ENCODE measurements around the gene ACOT2. TPM values are rescaled to one million over a fixed set of nuclear protein-coding genes. Genes with fewer than 3 reads are reported as not detected.

Gene ACOT2
- total and polyA plus RNA-seq, 10 of the 15 experiments (the other 5 are each of a cell fraction or from before 2014, with no cell fraction given) = 9.6 to 41.9 (median 22.8) TPM

DNA sequence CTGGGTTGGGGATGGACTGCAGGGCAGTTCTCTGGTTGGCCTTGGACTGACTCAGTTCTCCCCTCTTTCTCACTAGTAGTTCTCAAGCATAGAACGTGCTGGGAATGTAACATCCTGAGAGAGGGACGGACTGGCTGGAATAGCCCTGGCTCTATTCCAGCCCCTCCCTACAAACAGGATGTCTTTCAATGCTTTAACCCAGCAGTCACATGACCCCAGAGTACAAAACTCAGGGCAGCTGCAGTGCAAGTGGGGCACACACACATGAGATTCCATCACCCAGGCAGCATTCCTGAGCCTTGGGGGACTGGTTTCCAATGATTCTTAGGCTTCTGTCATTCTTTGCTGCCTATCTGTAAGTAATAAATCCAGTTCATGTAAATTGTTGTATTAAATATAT, 41.7 kb downstream of the ACOT2 start:
- Histone ChIP-seq H3K9me3 (replicated peaks; ENCODE audit: control insufficient read depth, insufficient read depth, low read length) (no peaks in the 10 kb centered on the region; the same call in 2 of the 3 replicates), H3K4me3 (no peak overlapping the region), H3K36me3 (ENCODE audit: control insufficient read depth in 2 of 2, insufficient read depth in 2 of 2, low read length in 1 of 2) (no peaks in the 10 kb centered on the region), H4K20me1 (ENCODE audit: control insufficient read depth, insufficient read depth) (no peaks in the 10 kb centered on the region), H3K27me3 (replicated peaks in 1 of 2; ENCODE audit: control insufficient read depth in 2 of 2, insufficient read depth in 2 of 2, low read length in 1 of 2) (peaks cover 2 to 9% of the 10 kb centered on the region in 2 experiments; a peak in 2 of 4 replicates), H3K79me2 (ENCODE audit: control insufficient read depth, insufficient read depth, low read length) (no peaks in the 10 kb centered on the region), H3K27ac (ENCODE audit: control insufficient read depth, insufficient read depth) (no peak overlapping the region), H3K9ac (ENCODE audit: control insufficient read depth, insufficient read depth, low read length) (no peak overlapping the region), H2AFZ (ENCODE audit: control insufficient read depth, low read depth, low read length) (no peak overlapping the region), H3K4me1 (ENCODE audit: control insufficient read depth, insufficient read depth, low read length) (no peaks in the 10 kb centered on the region; the same call in 1 of the 2 replicates), H3K4me2 (ENCODE audit: control insufficient read depth, insufficient read depth) (no peak overlapping the region)
- BruUV-seq (replicated peaks) = no TSS peak
- SMC1A ChIA-PET (ENCODE audit: uncharacterized antibody, unreplicated experiment) = no interaction called here
- POLR2A ChIA-PET = no interaction called here
- FAIRE-seq (no peak), DNase-seq (ENCODE audit: low read depth, low spot score) (no peak), ATAC-seq (no peak)
- intact Hi-C loops (cut with micrococcal nuclease; ENCODE audit: unreplicated experiment) = no loop called here
- CTCF ChIA-PET = no interaction called here
- WGBS (ENCODE audit: insufficient coverage, insufficient replicate concordance, low lambda C conversion rate, missing lambda C conversion rate) = 65% methylated on average over 2 of the region's 2 CpGs
- in situ Hi-C loops (cut with MboI) = no loop called here
- TF ChIP-seq CBFB (IDR thresholded peaks at IDR 0.05; ENCODE audit: low read depth) (no peak), EP300 (IDR thresholded peaks at IDR 0.05; ENCODE audit: borderline replicate concordance in 1 of 2, control insufficient read depth in 1 of 2, low read depth in 2 of 2, low read length in 2 of 2) (no peak), POLR2A (IDR thresholded peaks at IDR 0.05; ENCODE audit: low read depth, low read length) (no peak), KAT2A (conservative IDR thresholded peaks at IDR 0.05; ENCODE audit: control insufficient read depth, low read depth, low read length) (no peak), SUZ12 (IDR thresholded peaks at IDR 0.05; ENCODE audit: unreplicated experiment) (no peak), EZH2 (IDR thresholded peaks at IDR 0.05; ENCODE audit: borderline replicate concordance, control insufficient read depth, low read depth, low read length) (no peak), STAT3 (IDR thresholded peaks at IDR 0.05; ENCODE audit: low read depth, low read length) (no peak), HDAC2 (IDR thresholded peaks at IDR 0.05) (no peak), JUND (IDR thresholded peaks at IDR 0.05; ENCODE audit: low read depth, low read length) (no peak), SMC3 (IDR thresholded peaks at IDR 0.05; ENCODE audit: borderline replicate concordance, low read length) (no peak), RELA (IDR thresholded peaks at IDR 0.05; ENCODE audit: borderline replicate concordance, partially characterized antibody) (no peak), SIX5 (IDR thresholded peaks at IDR 0.05; ENCODE audit: low read depth, low read length, severe bottlenecking) (no peak), POLR2AphosphoS2 (IDR thresholded peaks at IDR 0.05; ENCODE audit: low read depth, low read length) (no peak)
- TF ChIP-seq, protein P1, sequence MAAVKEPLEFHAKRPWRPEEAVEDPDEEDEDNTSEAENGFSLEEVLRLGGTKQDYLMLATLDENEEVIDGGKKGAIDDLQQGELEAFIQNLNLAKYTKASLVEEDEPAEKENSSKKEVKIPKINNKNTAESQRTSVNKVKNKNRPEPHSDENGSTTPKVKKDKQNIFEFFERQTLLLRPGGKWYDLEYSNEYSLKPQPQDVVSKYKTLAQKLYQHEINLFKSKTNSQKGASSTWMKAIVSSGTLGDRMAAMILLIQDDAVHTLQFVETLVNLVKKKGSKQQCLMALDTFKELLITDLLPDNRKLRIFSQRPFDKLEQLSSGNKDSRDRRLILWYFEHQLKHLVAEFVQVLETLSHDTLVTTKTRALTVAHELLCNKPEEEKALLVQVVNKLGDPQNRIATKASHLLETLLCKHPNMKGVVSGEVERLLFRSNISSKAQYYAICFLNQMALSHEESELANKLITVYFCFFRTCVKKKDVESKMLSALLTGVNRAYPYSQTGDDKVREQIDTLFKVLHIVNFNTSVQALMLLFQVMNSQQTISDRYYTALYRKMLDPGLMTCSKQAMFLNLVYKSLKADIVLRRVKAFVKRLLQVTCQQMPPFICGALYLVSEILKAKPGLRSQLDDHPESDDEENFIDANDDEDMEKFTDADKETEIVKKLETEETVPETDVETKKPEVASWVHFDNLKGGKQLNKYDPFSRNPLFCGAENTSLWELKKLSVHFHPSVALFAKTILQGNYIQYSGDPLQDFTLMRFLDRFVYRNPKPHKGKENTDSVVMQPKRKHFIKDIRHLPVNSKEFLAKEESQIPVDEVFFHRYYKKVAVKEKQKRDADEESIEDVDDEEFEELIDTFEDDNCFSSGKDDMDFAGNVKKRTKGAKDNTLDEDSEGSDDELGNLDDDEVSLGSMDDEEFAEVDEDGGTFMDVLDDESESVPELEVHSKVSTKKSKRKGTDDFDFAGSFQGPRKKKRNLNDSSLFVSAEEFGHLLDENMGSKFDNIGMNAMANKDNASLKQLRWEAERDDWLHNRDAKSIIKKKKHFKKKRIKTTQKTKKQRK (IDR thresholded peaks at IDR 0.05; ENCODE audit: low read depth, low read length) = no peak
- TF ChIP-seq, protein P2, sequence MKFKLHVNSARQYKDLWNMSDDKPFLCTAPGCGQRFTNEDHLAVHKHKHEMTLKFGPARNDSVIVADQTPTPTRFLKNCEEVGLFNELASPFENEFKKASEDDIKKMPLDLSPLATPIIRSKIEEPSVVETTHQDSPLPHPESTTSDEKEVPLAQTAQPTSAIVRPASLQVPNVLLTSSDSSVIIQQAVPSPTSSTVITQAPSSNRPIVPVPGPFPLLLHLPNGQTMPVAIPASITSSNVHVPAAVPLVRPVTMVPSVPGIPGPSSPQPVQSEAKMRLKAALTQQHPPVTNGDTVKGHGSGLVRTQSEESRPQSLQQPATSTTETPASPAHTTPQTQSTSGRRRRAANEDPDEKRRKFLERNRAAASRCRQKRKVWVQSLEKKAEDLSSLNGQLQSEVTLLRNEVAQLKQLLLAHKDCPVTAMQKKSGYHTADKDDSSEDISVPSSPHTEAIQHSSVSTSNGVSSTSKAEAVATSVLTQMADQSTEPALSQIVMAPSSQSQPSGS (IDR thresholded peaks at IDR 0.05; ENCODE audit: low read length) = no peak
- TF ChIP-seq, protein P3, sequence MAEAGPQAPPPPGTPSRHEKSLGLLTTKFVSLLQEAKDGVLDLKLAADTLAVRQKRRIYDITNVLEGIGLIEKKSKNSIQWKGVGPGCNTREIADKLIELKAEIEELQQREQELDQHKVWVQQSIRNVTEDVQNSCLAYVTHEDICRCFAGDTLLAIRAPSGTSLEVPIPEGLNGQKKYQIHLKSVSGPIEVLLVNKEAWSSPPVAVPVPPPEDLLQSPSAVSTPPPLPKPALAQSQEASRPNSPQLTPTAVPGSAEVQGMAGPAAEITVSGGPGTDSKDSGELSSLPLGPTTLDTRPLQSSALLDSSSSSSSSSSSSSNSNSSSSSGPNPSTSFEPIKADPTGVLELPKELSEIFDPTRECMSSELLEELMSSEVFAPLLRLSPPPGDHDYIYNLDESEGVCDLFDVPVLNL (IDR thresholded peaks at IDR 0.05; ENCODE audit: low read depth, low read length) = no peak
- RAD21 ChIA-PET (ENCODE audit: unreplicated experiment) = no interaction called here

Data from GM12878 (cell line).